Vagina (tissue), 2 donors: Measurements from ENCODE around the gene B3GNT2.

Experiments used
- CTCF ChIP-seq, 3 experiments: fragments of 450-650 bp in 2 of 3; fragments of 200-600 bp in 1 of 3; sonication (generic) in 1 of 3; IDR thresholded peaks; one replicate each; pipeline ENCODE4 v1.5.1; 2017 to 2019; ENCODE audit warnings: antibody characterized with exemption in 3 of 3, mild to moderate bottlenecking in 2 of 3, moderate library complexity in 2 of 3
- POLR2A ChIP-seq, 2 donors: fragments of 450-650 bp; IDR thresholded peaks; one replicate each; pipeline ENCODE4 v1.6.1; 2017; ENCODE audit warnings: antibody characterized with exemption in 2 of 2, mild to moderate bottlenecking in 2 of 2, moderate library complexity in 2 of 2

DNA sequence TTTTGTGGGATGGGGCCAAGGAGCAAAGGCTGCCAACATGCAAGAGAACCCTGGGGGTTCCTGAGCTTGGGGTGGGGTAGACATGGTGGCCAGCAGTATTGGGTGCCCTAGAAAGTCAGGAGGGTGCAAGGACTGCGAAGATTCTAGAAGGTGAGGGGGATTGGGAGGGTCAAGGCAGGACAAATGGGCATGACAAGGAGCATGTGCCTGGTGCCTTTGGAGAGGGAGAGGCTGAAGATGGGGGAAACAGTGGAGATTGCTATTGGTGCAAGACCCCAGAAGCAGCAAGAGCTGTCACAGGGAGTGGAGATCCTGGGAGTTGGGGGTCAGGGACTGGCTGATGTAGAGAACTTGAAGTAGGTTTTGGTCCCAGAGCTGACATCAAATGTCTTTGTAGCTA lies 7.5 kb downstream of the B3GNT2 start:
- TF ChIP-seq CTCF (IDR thresholded peaks at IDR 0.05), result no peak
- no peak for TF ChIP-seq POLR2A (IDR thresholded peaks at IDR 0.05)
